Erythroblast (primary cell): ENCODE results near the gene SH2D7.

Experiments used
- DNase-seq, 2 experiments: peaks; one replicate each; lab custom pipeline; 2025; lab: John Stamatoyannopoulos, UW
- GATA1 ChIP-seq: IDR thresholded peaks from 2 replicates; pipeline ENCODE4 v1.6.1; 2011; ENCODE audit warnings: low read depth, mild to moderate bottlenecking, control low read depth, low read length, moderate library complexity
- POLR2A ChIP-seq: IDR thresholded peaks from 2 replicates; pipeline ENCODE4 v1.6.1; 2011; ENCODE audit warnings: mild to moderate bottlenecking, low read length

The SH2D7 gene

DNA sequence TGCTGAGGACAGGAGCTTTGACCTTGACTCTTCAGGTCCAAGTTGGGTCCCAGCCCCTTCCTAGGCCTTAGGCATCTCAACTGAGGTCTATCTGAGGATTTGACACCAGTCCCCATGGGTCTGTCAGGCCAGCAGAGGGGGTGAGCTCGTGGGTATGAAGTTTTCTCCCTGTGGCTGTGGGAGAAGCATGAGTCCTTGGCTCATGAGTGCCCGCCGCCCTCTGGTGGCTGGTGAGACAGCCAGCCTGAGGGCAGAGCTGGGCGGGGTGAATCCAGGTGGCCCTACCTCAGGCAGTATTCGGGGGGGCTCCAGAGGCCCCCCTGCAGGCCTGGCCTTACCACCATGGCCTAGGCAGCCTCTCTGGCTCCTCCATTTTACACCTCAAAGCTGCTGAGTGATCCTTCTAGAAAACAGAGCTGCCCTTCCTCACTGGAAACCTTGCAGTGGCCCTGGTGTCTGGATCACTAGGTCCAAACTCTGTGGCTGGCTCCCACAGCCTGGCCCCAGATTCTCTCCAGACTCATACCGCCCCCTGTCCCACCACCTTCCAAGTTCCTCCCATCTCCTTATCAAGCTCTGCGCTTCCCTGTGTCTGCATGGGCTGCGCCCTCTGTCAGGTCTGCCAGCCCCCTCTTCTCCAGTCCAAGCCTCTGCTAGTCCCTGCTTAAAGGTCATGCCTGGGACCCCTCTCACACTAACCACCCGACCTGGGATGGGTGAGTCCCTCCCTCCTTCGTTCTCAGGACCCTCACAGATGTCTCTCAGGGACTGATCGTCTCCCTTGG lies 16.1 kb downstream of the SH2D7 start:
- TF ChIP-seq GATA1 = no peak
- no peak for TF ChIP-seq POLR2A
- DNase-seq = peak; percentile 80 to 81

DNA sequence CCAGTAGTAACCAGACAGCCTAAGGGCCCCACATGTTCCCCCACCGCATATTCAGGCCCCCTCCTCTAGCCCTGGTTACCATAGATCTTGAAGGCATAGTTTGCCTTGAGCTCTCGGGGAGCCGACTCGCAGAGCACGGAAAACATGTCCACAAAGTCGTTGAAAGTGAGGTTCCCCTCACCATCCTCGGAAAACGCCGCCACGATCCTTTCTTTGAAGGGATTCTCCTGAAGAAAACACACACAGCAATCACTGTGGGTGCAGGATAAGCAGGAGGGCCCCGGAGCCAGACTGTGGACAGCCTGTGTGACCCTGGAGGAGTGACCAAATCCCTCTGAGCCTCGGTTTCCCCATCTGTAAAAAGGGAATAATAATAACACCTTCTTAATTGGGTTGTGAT lies 16.8 kb downstream of the SH2D7 start:
- no peak for DNase-seq
- TF ChIP-seq GATA1 (no peak), POLR2A (no peak)

DNA sequence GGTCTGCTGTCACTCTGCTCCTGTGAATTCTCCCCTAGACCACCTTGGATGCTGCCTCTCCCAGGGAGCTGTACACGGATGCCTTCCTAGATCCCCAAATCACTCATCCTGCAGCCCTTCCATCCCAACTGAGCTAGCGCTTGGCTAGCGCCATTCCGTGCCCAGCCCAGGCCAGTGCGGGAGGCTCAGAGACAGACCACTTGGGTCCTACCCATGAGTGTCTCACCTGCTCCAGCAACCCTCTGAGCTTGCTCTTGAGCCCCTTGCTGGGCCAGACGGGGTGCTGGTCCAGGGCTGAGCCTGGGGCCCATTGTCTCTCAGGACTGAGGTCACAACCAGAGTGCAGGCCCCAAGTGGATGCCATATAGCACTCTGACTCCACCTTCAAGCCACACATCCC lies 17.7 kb downstream of the SH2D7 start:
- TF ChIP-seq POLR2A = no peak
- no peak for TF ChIP-seq GATA1
- no peak for DNase-seq

DNA sequence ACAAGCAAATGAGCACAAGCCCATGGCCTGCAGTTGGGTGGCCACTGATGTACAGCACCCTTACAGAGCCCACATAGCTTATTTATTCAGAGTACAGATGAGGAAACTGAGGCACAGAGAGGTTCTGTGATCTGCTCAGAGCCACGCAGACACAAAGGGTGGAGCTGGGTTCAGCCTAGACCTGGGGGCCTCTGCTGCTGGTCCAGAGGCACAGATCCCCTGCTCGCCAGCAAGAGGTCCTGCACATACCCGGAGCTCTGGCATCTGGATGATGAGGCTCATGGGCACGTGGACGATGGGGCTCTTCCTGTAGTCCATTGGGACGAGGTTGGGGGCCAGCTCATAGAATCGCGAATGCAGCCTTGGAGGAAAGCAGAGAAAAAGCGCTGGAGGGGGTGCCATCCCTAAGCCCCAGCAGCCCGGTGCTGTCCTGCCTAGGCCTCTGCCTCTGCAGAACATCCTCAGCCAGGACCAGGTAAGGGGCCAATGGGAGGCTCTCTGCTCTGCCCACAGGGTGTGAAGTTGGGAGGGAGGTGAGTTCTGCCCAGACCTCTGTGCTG lies 18.6 kb downstream of the SH2D7 start:
- no peak for DNase-seq
- no peak for TF ChIP-seq POLR2A
- TF ChIP-seq GATA1 = no peak

DNA sequence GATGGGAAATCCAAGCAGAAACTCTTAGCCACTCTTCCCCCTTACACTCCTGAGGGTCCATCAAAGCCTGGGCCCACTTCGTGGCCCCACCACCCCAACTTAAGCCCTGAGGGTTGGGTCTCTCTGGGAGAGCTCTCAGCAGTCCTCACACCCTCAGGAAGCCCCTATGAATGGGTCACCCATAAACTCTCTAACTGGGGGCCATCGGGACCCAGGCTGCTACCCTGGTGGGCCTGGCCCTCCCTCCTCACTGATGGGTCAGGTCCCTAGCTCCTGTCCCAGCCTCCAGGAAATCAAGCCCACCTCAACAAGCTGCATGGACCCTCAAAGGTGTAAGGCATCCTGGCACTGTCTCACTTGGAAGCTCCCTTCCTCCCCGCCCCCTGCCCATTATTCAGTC lies 19.4 kb downstream of the SH2D7 start:
- no peak for TF ChIP-seq GATA1
- TF ChIP-seq POLR2A = no peak
- DNase-seq = no peak

DNA sequence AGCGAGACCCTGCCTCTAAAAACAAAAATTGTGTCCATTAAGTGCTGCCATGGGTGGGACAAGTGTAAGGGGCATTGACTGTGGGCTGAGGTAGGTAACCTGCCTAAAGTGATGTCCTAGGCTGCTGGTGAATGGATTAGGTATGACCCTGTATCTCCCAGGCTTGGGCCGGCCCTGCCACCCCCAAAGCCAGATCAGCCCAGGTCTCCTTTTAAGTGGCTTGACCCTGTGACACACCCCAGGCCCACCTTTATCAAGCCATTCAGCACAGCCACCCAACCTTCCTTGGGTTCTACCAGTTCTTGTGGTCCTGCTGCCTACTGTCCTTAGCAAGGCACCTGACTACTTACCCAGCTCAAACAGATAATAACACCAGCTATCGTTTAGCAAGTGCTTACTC lies 20.2 kb downstream of the SH2D7 start:
- TF ChIP-seq POLR2A (no peak), GATA1 (no peak)
- DNase-seq = no peak

DNA sequence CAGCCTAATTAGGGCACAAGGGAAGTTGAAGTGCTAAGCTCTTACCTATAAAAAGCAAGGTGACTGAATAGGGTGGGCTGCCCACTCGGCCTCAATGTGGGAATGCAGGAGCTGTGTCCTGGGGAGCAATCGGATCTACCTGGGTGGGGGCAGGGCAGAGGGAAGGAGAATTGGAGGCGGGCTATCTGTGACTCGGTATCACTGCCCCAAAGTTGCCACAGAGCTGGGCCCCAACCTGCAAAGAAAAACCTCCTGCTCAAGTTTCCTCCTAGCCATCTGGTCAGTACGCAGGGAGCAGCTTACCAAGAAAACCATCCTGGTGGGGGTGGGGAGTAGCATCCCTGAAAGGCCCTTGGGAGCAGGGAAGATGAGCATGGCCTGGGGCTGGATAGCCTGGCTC lies 28.2 kb downstream of the SH2D7 start:
- no peak for DNase-seq
- no peak for TF ChIP-seq GATA1
- no peak for TF ChIP-seq POLR2A

DNA sequence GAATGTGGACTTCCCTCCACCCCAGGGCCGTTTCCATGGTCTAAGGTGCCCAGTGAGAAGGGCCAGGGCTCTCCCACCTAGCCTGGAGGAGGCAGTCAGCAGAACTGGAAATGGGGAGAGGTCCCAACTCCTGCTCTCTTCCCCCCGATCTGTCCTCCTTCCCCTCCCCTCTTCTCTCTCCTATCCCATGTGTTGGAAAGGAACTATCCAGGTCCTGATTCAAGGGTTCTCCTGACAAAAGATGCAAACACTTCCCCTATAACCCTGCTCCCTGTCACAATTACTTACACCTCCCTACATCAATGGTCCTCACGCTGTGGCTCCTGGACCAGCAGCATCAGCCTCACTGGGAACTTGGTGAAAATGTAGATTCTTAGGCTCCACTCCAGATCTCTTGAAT lies 32.9 kb downstream of the SH2D7 start:
- no peak for DNase-seq

DNA sequence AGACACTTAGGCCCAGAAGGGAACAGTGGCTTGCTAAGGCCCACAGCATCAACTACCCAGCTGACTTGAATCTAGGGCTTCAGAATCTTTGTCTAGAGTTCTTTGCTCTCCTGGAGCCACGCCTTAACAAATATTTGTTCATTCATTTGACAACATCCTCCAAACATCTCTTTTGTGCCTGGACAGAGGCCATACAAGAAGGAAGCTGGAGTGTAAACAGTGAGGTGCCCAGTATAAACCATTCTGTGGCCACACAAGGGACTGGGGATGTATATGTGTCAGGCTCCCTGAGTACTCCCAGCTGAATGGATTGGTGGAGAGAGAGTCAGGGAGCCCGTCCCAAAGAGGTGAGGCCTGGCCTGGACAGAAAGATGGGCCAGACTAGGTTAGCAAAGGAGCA lies 35.5 kb downstream of the SH2D7 start:
- no peak for DNase-seq
- TF ChIP-seq GATA1 = no peak
- no peak for TF ChIP-seq POLR2A

More for the DNA sequence above, 32.9 kb downstream of the SH2D7 start:
- no peak for TF ChIP-seq POLR2A
- no peak for TF ChIP-seq GATA1

DNA sequence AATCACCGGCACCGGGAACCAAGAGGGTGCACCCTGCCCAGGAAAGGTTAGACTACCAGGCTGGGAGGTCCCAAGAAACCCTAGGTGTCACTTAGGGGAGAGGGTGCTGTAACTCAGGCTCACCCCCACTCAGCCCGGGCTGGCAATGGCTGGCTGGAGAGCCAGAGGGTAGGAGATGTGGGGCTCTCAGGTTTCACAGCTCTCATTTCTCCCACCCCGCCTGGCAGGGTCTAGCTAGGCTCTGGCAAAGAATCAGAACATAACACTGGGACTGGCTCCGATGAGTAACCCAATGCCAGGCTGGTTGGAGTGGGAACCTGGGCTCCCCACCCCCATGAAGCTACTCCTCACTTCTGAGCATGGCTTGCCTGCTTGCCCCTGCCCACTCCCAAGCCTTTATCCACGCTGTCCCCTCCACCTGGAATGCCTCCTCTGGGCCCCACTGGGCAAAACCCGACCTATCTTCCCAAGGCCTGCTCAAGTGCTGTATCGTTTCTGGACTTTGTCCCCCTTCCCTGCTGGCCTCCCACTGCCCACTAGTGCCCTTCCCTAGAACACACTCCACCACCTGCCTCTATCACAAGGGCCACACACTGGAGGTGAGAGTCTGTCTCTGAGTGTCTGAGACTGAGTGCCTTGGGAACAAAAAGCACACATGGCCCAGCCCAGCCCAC lies 36.9 kb downstream of the SH2D7 start:
- DNase-seq = no peak
- no peak for TF ChIP-seq POLR2A
- TF ChIP-seq GATA1 = no peak

DNA sequence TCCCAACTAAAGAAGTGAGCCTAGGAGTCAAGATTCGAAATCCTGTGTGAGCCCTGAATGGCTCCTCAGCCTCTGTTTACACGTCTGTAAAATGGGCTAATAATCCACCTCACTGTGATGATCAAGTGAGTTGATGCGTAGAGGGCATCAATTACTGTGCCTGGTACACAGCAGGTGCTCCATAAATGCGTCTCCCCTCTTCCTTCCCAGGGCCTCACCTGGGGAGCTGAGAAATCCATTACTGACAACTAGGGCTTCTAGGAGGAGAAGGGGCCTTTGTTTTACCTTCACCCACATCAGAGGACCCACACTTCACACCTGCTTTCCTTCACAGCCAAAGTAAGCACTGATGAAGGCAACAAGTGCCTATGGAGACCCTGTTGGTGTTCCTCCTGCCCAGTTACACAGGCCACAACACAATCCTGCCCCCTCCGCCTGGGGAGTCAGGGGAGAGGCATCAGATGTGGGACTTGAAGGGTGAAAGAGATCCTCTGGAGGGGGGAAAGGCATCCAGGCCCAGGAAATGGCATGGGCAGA lies 37.5 kb downstream of the SH2D7 start:
- no peak for DNase-seq
- no peak for TF ChIP-seq POLR2A
- TF ChIP-seq GATA1 = no peak

DNA sequence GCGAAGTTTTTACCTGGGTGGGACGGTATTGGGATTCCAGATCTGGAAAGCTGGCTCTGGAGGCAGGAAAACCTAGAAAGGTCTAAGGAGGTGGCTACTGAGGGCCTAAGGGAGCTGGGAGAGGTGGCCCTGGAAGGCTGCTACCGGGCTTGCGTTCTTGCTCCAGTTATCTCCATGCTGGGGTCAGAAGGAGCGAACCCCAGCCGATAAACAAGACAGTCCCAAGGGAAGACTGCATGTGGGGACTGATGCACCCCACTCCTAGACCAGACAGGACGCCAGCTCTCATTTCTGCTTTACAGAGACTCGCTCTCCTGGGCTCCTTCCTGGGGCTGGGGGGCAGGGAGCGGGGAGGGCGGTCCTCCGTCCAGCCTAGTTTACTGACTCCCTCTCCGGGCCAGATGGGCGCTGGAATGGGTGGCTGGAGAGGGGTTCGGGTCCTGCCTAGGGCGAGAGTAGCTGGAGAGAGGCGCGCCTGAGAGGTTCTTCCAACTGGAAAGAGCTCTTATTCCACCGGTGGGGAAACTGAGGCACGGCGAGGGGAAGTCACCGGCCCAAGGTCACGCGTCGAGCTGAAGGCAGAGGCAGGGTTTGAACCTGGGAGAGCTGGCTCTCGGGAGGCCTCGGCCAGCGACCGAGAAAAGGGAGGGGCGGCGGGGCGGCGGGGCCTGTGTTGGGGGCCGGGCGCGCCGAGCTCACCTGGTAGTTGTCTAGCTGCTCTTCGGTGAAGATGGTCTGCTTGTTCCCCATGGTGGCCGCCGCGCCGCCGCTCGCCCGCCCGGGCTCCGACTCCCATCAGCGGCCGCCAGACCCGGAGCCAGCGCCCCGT lies 38.3 kb downstream of the SH2D7 start:
- no peak for DNase-seq
- TF ChIP-seq GATA1 (no peak), POLR2A (no peak)
